Mononuclear cell (primary cell): ENCODE data around the gene PREP. TPM values are rescaled to one million over a fixed set of nuclear protein-coding genes. Genes with fewer than 3 reads are reported as not detected.

Source experiments
- H3K27me3 ChIP-seq: 2 replicates; pipeline ENCODE4 v1.6.0; 2011; ENCODE audit warnings: low read length, control low read depth; ENCODE audit not compliant: insufficient read depth
- H3K4me1 ChIP-seq: 2 replicates; pipeline ENCODE4 v1.5.1; 2011; ENCODE audit warnings: mild to moderate bottlenecking, low read length, control low read depth; ENCODE audit not compliant: insufficient read depth
- H3K4me3 ChIP-seq: 2 replicates; pipeline ENCODE4 v1.5.1; 2011; ENCODE audit warnings: mild to moderate bottlenecking, low read length, moderate library complexity
- H3K9me3 ChIP-seq: 2 replicates; pipeline ENCODE4 v1.5.1; 2011; ENCODE audit warnings: low read depth, mild to moderate bottlenecking, control low read depth, low read length
- total RNA-seq: library from RNA; depleted of rRNA; stranded (reverse); fragments of >200 nt; gene quantifications from one replicate; pipeline ENCODE4 v1.2.3, GENCODE V29; 2012

PREP gene
- total RNA-seq, 1 donor, result 13.5 TPM

- H3K4me1 ChIP-seq, result no peaks in the 10 kb centered on the region
- H3K9me3 ChIP-seq, result no peaks in the 10 kb centered on the region
Observed at GRCh38 chr6:105291525-105291924, 111.4 kb downstream of the PREP start.

DNA sequence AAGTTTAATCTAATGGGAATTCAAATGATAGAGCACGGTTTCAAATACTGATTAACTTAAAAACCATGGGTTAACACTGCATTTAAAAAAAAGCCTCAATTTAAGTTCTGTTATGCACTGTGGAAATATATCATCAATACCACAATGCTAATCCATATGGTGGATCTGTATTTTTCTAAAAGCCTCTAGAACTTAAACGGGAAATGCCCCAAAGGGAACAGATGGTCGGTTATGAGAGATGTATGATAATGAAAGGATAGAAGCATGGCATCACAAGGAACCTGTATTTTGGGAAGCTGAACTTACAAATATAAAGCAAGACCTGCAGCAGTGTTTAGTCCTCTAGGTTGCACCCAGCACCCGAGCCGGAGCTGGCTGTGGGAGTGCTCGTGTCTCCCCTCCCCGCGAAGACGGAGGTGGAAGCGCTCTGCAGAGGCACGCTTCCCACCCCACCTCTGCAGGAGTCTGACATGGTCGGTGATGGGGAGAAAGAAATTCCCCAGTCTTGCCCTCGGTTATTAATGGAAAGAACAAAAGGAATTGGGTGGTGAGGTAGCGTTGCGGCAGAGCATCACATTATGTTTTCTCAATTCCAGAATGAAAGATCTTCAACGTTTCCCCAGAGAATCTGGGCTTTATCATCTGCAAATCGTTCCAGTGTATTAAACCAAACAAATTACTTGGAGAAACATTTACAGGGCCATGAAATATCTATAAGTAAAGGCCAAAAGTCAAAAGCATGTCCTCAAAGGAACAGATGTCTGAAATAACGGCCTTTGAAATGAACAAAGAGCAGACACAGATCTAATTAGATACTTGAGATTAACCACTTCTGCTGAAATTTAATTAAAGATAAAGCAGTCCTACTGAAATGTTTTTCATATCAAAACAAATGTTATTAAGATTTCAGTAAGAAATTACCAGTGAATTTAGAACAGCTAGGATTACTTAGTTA, 120.0 kb downstream of the PREP start:
- Histone ChIP-seq H3K4me3 (no peak overlapping the region), H3K27me3 (no peaks in the 10 kb centered on the region), H3K4me1 (no peaks in the 10 kb centered on the region), H3K9me3 (no peaks in the 10 kb centered on the region)

More at GRCh38 chr6:105291525-105291924, 111.4 kb downstream of the PREP start:
- Histone ChIP-seq H3K4me3 (no peak overlapping the region), H3K27me3 (no peaks in the 10 kb centered on the region)

- Histone ChIP-seq H3K27me3 (no peaks in the 10 kb centered on the region), H3K9me3 (no peaks in the 10 kb centered on the region), H3K4me3 (no peak overlapping the region), H3K4me1 (no peaks in the 10 kb centered on the region)
Observed at GRCh38 chr6:105280033-105280432, 122.8 kb downstream of the PREP start.

DNA sequence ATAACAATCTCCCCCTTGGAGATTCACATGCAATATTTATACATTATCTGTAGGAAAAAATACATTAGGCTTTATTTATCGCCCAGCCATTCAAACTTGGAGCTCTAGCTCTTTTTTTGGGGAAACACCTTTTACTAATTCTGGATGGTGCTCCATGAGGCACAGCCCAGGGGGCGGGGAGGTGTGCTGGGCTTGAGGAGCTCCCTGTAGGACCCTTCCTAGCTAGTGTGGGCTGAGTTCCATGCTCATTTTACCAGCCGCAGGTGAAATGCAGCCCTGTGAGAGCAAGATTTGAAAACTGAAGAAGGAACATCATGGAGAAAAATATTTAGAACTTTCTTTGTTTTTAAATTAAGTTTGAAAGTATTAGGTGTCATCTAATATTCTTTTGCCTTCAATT, 123.4 kb downstream of the PREP start:
- H3K27me3 ChIP-seq, result no peaks in the 10 kb centered on the region
- no peaks in the 10 kb centered on the region for H3K4me1 ChIP-seq
- no peak overlapping the region for H3K4me3 ChIP-seq
- H3K9me3 ChIP-seq, result no peaks in the 10 kb centered on the region

- no peak overlapping the region for H3K4me3 ChIP-seq
- no peaks in the 10 kb centered on the region for H3K9me3 ChIP-seq
- H3K4me1 ChIP-seq, result no peaks in the 10 kb centered on the region
- H3K27me3 ChIP-seq, result no peaks in the 10 kb centered on the region
Observed at GRCh38 chr6:105278813-105279212, 124.1 kb downstream of the PREP start.

- Histone ChIP-seq H3K27me3 (no peaks in the 10 kb centered on the region), H3K4me1 (no peaks in the 10 kb centered on the region), H3K9me3 (no peaks in the 10 kb centered on the region), H3K4me3 (no peak overlapping the region)
Observed at GRCh38 chr6:105278035-105278434, 124.8 kb downstream of the PREP start.

GRCh38 chr6:105276374-105276773, 126.5 kb downstream of the PREP start:
- H3K9me3 ChIP-seq, result no peaks in the 10 kb centered on the region
- H3K27me3 ChIP-seq, result no peaks in the 10 kb centered on the region
- H3K4me3 ChIP-seq, result no peak overlapping the region
- H3K4me1 ChIP-seq, result no peaks in the 10 kb centered on the region

GRCh38 chr6:105275542-105275941, 127.3 kb downstream of the PREP start:
- Histone ChIP-seq H3K9me3 (no peaks in the 10 kb centered on the region), H3K27me3 (no peaks in the 10 kb centered on the region), H3K4me1 (no peaks in the 10 kb centered on the region), H3K4me3 (no peak overlapping the region)

DNA sequence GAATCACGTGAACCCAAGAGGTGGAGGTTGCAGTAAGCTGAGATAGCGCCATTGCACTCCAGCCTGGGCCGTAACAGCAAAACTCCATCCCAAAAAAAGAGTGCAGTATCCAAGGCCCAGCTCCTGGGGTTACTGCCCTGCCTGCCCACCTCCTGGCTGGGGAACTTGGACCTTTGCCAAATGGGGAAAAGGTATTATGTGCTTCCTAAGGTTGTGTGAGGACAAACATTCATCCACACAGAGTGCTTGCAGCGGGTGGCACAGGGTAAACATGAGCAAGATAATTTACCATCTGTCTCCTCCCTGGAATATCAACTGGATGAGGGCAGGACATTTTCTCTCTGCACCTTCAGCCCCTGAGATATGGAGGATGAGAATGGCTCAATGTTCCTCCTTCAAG, 128.2 kb downstream of the PREP start:
- H3K9me3 ChIP-seq, result no peaks in the 10 kb centered on the region
- H3K4me1 ChIP-seq, result no peaks in the 10 kb centered on the region
- no peak overlapping the region for H3K4me3 ChIP-seq
- H3K27me3 ChIP-seq, result no peaks in the 10 kb centered on the region

DNA sequence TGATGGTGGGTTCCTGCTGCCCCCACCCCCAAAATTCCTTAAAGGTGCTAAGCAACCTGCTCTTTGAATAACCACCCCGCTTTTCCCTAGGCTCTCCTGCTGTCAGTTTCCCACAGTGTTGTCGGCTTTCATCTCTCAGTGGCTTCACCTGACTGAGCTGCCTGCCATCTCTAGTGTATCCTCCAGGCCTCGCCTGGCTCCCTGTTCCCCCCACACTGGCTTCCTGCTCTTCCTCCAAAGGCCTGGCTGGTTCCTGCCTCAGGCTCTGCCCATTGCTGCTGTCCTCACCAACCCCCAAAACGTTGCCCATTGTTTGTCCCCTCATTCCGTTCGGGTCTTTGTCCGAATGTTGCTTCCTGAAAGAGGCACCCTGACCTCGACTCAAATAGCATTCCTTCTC, 129.3 kb downstream of the PREP start:
- Histone ChIP-seq H3K9me3 (no peaks in the 10 kb centered on the region), H3K4me3 (no peak overlapping the region), H3K27me3 (no peaks in the 10 kb centered on the region), H3K4me1 (no peaks in the 10 kb centered on the region)

DNA sequence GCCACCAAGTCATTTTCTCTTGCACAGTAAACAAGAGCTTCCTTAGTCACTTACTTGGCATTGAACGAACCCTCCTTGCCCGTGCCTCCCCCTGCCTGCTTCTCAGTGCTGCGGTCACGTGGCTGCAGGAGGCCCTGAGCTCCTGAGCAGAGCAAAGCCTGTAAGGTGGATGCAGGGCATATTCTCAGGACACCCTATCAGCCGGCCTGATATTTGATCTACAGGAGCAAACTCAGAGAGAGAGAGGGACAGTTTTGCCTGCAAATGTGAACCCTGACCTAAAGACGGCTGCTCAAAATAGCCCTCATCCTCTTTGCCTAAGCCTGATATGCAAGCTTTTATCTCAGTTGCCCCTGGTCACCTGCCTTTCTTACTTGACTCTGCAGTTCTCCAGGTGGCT, 130.1 kb downstream of the PREP start:
- H3K27me3 ChIP-seq, result no peaks in the 10 kb centered on the region
- H3K4me3 ChIP-seq, result no peak overlapping the region
- no peaks in the 10 kb centered on the region for H3K4me1 ChIP-seq
- H3K9me3 ChIP-seq, result no peaks in the 10 kb centered on the region

DNA sequence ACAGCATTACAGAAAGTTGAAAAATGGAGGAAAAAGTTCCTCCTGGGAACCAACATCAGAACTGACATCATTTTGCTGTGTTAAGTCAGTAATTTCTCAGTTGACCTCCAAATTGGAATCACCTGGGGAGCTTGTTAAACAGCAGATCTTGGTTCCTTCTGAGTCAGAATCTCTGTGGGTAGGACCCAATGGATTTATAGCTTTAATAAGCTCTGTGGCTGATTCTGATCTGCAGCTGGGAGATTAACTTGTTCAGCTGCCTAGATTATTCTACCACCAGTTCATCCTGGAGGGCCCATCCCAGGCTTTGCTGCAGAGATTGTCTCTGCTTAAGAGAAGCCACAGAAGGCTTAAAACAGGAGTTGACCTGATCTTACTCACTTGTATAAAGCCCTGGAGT, 132.4 kb downstream of the PREP start:
- Histone ChIP-seq H3K9me3 (peaks cover 7% of the 10 kb centered on the region), H3K27me3 (no peaks in the 10 kb centered on the region)

DNA sequence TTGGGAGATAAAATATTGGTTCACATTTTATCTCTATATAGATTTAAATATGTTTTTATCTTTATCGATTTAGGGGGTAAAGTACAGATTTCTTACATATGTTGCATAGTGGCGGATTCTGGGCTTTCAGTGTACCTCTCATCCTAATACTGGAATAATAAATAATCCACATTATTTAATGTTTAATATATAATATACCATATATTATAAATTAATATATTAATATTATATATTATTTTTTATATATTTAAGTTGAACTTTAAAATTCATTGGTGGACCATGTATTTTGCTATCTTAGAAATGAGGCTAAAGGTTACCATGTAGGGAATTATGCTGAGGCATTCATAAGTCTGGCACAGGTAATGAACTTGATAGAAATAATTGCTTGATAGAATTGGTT, 133.5 kb downstream of the PREP start:
- H3K4me1 ChIP-seq, result no peaks in the 10 kb centered on the region
- H3K4me3 ChIP-seq, result no peak overlapping the region

More for the DNA sequence above, 132.4 kb downstream of the PREP start:
- Histone ChIP-seq H3K4me3 (no peak overlapping the region), H3K4me1 (no peaks in the 10 kb centered on the region)

DNA sequence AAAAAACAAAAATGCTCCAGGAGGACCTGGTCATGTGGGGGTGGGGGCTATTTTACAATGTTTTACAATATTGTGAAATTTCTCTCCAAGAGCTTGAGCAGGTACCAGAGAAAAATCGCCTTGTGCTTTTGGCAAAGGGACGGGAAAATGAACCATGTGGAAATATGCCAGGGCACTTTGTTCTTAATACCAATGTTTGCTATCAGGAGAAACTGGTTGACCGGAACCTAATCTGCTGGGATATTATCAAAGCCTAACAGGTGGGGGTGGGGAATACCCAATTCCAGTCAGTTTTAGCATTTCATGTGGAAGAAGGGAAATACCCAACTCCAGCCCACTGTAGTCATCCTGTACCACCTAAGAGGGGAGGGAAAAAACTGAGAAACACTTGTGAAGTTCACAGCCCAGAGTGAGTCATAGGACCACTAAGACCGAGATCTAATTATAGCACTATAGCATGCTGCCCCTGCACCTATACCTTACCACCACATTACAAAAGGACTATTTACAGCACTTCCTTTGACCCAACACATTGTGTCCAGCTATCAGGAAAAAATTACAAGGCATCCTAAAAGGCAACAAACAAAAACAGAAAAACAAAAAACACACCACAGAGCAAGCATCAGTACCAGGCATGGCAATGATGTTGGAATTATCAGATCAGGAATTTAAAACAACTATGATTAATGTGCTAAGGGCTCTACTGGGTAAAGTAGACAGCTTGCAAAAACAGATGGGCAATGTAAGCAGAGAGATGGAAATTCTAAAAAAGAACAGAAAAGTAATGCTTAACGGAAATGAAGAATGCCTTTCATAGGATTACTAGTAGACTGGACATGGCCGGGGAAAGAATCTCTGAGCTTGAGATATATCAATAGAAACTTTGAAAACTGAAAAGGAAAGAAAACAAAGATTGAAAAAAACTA, 138.9 kb downstream of the PREP start:
- H3K4me3 ChIP-seq, result no peak overlapping the region
- no peaks in the 10 kb centered on the region for H3K4me1 ChIP-seq
- no peaks in the 10 kb centered on the region for H3K27me3 ChIP-seq
- H3K9me3 ChIP-seq, result peaks cover 7% of the 10 kb centered on the region

More for the DNA sequence above, 133.5 kb downstream of the PREP start:
- peaks cover 7% of the 10 kb centered on the region for H3K9me3 ChIP-seq
- no peaks in the 10 kb centered on the region for H3K27me3 ChIP-seq
